GM12878 (cell line): ENCODE measurements around the gene NHSL2.

Experiments used
- BMI1 ChIP-seq: fragments of 450-650 bp; IDR thresholded peaks from 2 replicates; pipeline ENCODE4 v1.6.1; 2016; ENCODE audit warnings: mild to moderate bottlenecking, moderate library complexity, borderline replicate concordance
- SMC3 ChIP-seq: IDR thresholded peaks from 2 replicates; pipeline ENCODE4 v1.6.1; 2011; ENCODE audit warnings: low read length, improper control_type of control experiment, borderline replicate concordance

DNA sequence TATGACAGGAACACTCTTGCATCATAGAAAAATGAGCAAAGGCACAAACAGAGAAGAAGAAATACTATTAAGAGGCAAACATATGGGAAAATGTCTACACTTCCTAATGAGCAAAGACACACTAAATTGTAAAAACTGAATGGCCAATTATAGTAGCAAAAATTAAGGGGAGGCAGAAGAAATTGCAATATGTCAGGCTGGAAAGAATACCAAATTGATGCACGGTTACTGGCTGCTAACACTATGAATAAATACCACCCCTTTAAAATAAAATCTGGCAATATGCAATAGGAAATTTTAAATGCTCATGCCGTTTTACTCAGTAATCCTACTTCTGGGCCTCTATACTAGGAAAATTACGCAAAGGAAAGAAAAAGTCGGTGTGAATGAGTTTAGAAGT lies 254.9 kb downstream of the NHSL2 start:
- no peak for TF ChIP-seq BMI1
- TF ChIP-seq SMC3: no peak
